GM12892 (cell line): Measurements from ENCODE around the gene ZNF213.

Source experiments
- DNase-seq: peaks from one replicate; pipeline ENCODE4 v3.0.0; 2011; ENCODE audit not compliant: insufficient read length
- FAIRE-seq: peaks from 2 replicates; lab custom pipeline; 2011; peaks lifted over from hg19 to GRCh38; lab: Jason Lieb, UNC
- POLR2A ChIP-seq: IDR thresholded peaks from 2 replicates; pipeline ENCODE4 v1.6.1; 2011; ENCODE audit warnings: low read depth, low read length, control low read depth
- POLR2AphosphoS5 ChIP-seq: IDR thresholded peaks from 2 replicates; pipeline ENCODE4 v1.6.1; 2011; ENCODE audit warnings: low read depth, low read length, control low read depth
- TAF1 ChIP-seq: IDR thresholded peaks from 2 replicates; pipeline ENCODE4 v1.6.1; 2011; ENCODE audit warnings: low read depth, mild to moderate bottlenecking, control low read depth, low read length, borderline replicate concordance

The ZNF213 gene

GRCh38 chr16:3094289-3095027, 40.4 kb upstream of the ZNF213 start:
- DNase-seq (no peak), FAIRE-seq (no peak)
- TF ChIP-seq POLR2AphosphoS5 (no peak), POLR2A (no peak), TAF1 (no peak)

- FAIRE-seq (peak; percentile 38), DNase-seq (peak; percentile 88)
- TF ChIP-seq TAF1 (no peak), POLR2A (no peak), POLR2AphosphoS5 (no peak)
Observed at GRCh38 chr16:3095869-3096268, 39.0 kb upstream of the ZNF213 start.

GRCh38 chr16:3096362-3096761, 38.5 kb upstream of the ZNF213 start:
- no peak for FAIRE-seq
- no peak for TF ChIP-seq POLR2AphosphoS5
- TF ChIP-seq TAF1 = no peak
- no peak for TF ChIP-seq POLR2A

GRCh38 chr16:3097266-3097665, 37.6 kb upstream of the ZNF213 start:
- TF ChIP-seq POLR2A = no peak
- no peak for TF ChIP-seq TAF1
- TF ChIP-seq POLR2AphosphoS5 = no peak
- no peak for FAIRE-seq
- no peak for DNase-seq

More at GRCh38 chr16:3096362-3096761, 38.5 kb upstream of the ZNF213 start:
- DNase-seq = no peak

GRCh38 chr16:3098459-3099394, 36.1 kb upstream of the ZNF213 start, which contains the start of gene ZSCAN10:
Gene ZSCAN10, minus strand, starts transcription at chr16:3099294. Its CDS starts 6,357 bp downstream, at chr16:3092937.
- FAIRE-seq (no peak), DNase-seq (no peak)
- TF ChIP-seq POLR2AphosphoS5 (no peak), TAF1 (no peak), POLR2A (no peak)

- FAIRE-seq = no peak
- no peak for DNase-seq
Observed at GRCh38 chr16:3099395-3099731, 35.5 kb upstream of the ZNF213 start.

GRCh38 chr16:3099732-3100499, 34.9 kb upstream of the ZNF213 start:
- TF ChIP-seq POLR2AphosphoS5 = no peak
- no peak for TF ChIP-seq POLR2A
- TF ChIP-seq TAF1 = no peak
- DNase-seq (peak; percentile 94), FAIRE-seq (peak; percentile 67)

More at GRCh38 chr16:3099395-3099731, 35.5 kb upstream of the ZNF213 start:
- TF ChIP-seq TAF1 = no peak
- TF ChIP-seq POLR2A = no peak
- no peak for TF ChIP-seq POLR2AphosphoS5

GRCh38 chr16:3101018-3101840, 33.6 kb upstream of the ZNF213 start:
- FAIRE-seq (peak; percentile 81), DNase-seq (no peak)
- TF ChIP-seq POLR2AphosphoS5 (no peak), POLR2A (no peak), TAF1 (no peak)

GRCh38 chr16:3101841-3102470, 32.9 kb upstream of the ZNF213 start:
- TF ChIP-seq POLR2A = no peak
- TF ChIP-seq TAF1 = no peak
- no peak for TF ChIP-seq POLR2AphosphoS5
- DNase-seq = no peak
- FAIRE-seq = no peak
